Brain microvascular endothelial cell (primary cell): Measurements from ENCODE around the gene NR2F1-AS1.

Experiments used
- DNase-seq: peaks from one replicate; pipeline ENCODE4 v3.0.0-alpha.2; 2020
- H3K27ac ChIP-seq: fragments of 250-450 bp; sonication (Bioruptor Pico); 2 replicates; pipeline ENCODE4 v1.5.1; 2020; ENCODE audit warnings: mild to moderate bottlenecking, moderate library complexity
- H3K27me3 ChIP-seq: fragments of 250-450 bp; sonication (Bioruptor Pico); replicated peaks from 2 replicates; pipeline ENCODE4 v1.5.1; 2020; ENCODE audit warnings: mild to moderate bottlenecking
- H3K36me3 ChIP-seq: fragments of 250-450 bp; sonication (Bioruptor Pico); replicated peaks from 2 replicates; pipeline ENCODE4 v1.5.1; 2020; ENCODE audit warnings: mild to moderate bottlenecking
- H3K4me3 ChIP-seq: 2 replicates; pipeline ENCODE4 v1.5.1; 2011; ENCODE audit warnings: low read depth, mild to moderate bottlenecking, control low read depth, low read length, moderate library complexity
- CTCF ChIP-seq: IDR thresholded peaks from 2 replicates; pipeline ENCODE4 v1.5.1; 2011; ENCODE audit warnings: low read depth, mild to moderate bottlenecking, moderate library complexity, low read length, control low read depth, inconsistent platforms; ENCODE audit errors: missing control alignments
- in situ Hi-C: cut with HindIII; loops from 2 replicates; pipeline ENCODE4 v1.10.0; 2017; ENCODE audit warnings: low sequenced_read_pairs, low pct_ligation_motif_present

The NR2F1-AS1 gene

GRCh38 chr5:93427316-93427715 lies 153.7 kb downstream of the NR2F1-AS1 start:
- H3K4me3 ChIP-seq: no peak overlapping the region
- H3K27me3 ChIP-seq: no peaks in the 10 kb centered on the region
- in situ Hi-C loops: no loop called here

GRCh38 chr5:93425096-93425495 lies 155.9 kb downstream of the NR2F1-AS1 start:
- H3K27me3 ChIP-seq: no peaks in the 10 kb centered on the region
- no peak for TF ChIP-seq CTCF
- H3K27ac ChIP-seq: no peak overlapping the region
- no peak for DNase-seq
- in situ Hi-C loops: no loop called here
- no peak overlapping the region for H3K4me3 ChIP-seq
- H3K36me3 ChIP-seq: no peaks in the 10 kb centered on the region

More at GRCh38 chr5:93427316-93427715, 153.7 kb downstream of the NR2F1-AS1 start:
- TF ChIP-seq CTCF: no peak
- Histone ChIP-seq H3K27ac (no peak overlapping the region), H3K36me3 (no peaks in the 10 kb centered on the region)
- no peak for DNase-seq

- no peak for DNase-seq
- in situ Hi-C loops: no loop called here
- TF ChIP-seq CTCF: no peak
- H3K36me3 ChIP-seq: no peaks in the 10 kb centered on the region
- H3K27ac ChIP-seq: no peak overlapping the region
- H3K27me3 ChIP-seq: no peaks in the 10 kb centered on the region
- no peak overlapping the region for H3K4me3 ChIP-seq
Observed at GRCh38 chr5:93423300-93423699, 157.7 kb downstream of the NR2F1-AS1 start.

- H3K27ac ChIP-seq: no peak overlapping the region
- no peaks in the 10 kb centered on the region for H3K36me3 ChIP-seq
- TF ChIP-seq CTCF: no peak
- no peak overlapping the region for H3K4me3 ChIP-seq
- in situ Hi-C loops: no loop called here
- no peak for DNase-seq
- H3K27me3 ChIP-seq: no peaks in the 10 kb centered on the region
Observed at GRCh38 chr5:93422652-93423280, 158.3 kb downstream of the NR2F1-AS1 start.

- no peak for TF ChIP-seq CTCF
- no peaks in the 10 kb centered on the region for H3K36me3 ChIP-seq
- H3K4me3 ChIP-seq: no peak overlapping the region
- H3K27ac ChIP-seq: no peak overlapping the region
- H3K27me3 ChIP-seq: no peaks in the 10 kb centered on the region
- in situ Hi-C loops: no loop called here
- DNase-seq: no peak
Observed at GRCh38 chr5:93421987-93422401, 159.0 kb downstream of the NR2F1-AS1 start.

- no peak overlapping the region for H3K27ac ChIP-seq
- H3K4me3 ChIP-seq: no peak overlapping the region
- no peaks in the 10 kb centered on the region for H3K36me3 ChIP-seq
- no peaks in the 10 kb centered on the region for H3K27me3 ChIP-seq
- in situ Hi-C loops: no loop called here
- no peak for DNase-seq
- TF ChIP-seq CTCF: no peak
Observed at GRCh38 chr5:93421468-93421867, 159.6 kb downstream of the NR2F1-AS1 start.
